Measurements from ENCODE around the gene STEAP1B.

STEAP1B gene

GRCh38 chr7:22371878-22372277 is 128.1 kb downstream of the STEAP1B start:
- no peak for DNase-seq (ENCODE audit: low read depth, low spot score)

Measured in iPS DF 19.7 (cell line).